NCI-H524 treated with DMSO at 0.1 percent for 48 hours (cell line): Measurements from ENCODE around the gene SRP72.
"Not testable (repeated sequence)": the region's sequence is repeated elsewhere in the genome, so short reads cannot be mapped to it uniquely, and the experiment has no call there.

ENCODE experiments used
- DNase-seq: peaks from one replicate; lab custom pipeline; 2025; lab: John Stamatoyannopoulos, UW

The SRP72 gene

GRCh38 chr4:56467284-56468096, at the start of gene SRP72:
Gene SRP72 (plus strand): TSS chr4:56467617. CDS start chr4:56467636, 19 bp downstream.
- peak; percentile 30 for DNase-seq

GRCh38 chr4:56424176-56424575, 43.2 kb upstream of the SRP72 start:
- DNase-seq: no peak

- DNase-seq: no peak
Observed at GRCh38 chr4:56424697-56425514, 42.5 kb upstream of the SRP72 start.

DNA sequence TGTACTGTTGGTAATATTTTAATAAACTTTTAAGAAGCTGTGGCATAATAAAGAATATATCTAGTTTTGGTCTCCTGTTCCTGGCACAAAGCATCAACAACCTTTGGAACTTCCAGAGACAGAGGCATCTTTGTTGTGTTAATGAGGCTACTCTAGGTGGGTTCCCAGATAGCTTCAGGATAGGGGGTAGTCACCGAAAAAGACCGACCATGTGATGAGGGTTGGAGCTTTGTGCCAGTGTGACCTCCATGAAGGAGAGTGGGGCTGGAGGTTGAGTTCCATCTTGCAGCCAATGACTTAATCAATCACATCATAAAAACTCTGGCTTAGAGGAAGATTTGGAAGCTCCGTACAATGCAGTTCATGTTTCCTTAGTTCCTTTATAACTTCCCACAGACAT, 41.9 kb upstream of the SRP72 start:
- DNase-seq: no peak

DNA sequence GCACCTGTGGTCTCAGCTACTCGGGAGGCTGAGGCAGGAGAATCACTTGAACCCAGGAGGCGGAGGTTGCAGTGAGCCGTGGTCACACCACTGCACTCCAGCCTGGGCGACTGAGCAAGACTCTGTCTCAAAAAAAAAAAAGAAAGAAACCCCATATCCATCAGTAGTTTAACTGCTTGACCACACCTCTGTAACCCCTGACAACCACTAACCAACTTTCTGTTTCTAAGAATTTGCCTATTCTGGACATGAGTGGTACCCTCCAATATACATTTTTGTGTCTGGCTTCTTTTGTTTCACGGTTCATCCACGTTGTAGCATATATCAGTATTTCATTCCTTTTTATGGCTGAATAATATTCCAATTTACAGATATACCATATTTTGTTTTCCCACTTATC, 41.1 kb upstream of the SRP72 start:
- DNase-seq: no peak

DNA sequence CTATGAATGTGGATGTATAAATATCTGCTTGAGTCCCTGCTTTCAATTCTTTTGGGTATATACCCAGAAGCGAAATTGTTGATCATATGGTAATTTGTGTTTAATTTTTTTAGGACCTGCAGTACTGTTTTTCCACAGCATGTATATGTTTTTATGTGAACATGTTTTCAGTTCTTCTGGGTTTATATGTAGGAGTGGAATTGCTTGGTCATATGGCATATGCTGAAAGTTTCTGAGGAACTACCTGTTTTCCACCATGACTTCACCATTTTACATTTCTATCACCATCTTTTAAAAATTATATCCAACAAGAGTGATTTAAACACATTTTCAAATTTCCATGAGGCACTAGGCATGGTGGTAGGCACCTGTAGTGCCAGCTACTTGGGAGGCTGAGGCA, 40.2 kb upstream of the SRP72 start:
- DNase-seq: no peak

DNA sequence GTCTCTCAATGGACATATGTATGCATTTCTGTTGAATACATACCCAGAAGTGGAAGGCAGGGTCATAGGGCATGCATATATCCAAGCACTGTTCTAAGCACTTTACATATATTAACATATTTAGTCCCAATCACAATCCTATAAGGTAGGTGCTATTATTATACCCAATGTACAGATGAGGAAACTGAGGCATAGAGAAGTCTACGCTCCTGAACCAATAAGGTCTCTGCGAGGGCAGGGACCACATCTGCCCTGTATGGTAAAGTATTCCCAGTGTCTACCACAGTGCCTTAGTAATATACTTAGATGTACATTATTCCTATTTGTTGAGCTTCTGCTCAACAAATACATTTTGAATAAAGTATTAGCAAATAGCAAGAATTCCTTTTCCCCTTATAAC, 37.2 kb upstream of the SRP72 start:
- no peak for DNase-seq

DNA sequence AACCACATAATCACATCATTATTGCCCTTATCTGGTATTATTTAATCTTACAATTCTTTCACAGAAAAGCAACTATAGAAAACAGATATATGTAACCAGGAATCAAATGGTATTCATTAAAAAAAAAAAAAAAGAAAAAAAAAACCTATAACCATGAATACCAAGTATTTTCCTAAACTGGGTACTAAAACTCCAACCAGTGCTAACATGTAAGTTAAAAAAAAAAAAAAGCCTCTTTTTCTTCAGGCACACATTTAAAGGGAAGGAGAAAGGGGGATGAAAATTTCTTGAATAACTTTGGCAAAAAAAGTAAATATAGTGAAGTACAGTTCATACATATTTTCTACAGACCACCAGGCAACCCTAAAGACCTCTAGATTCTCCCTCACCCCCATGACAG, 34.1 kb upstream of the SRP72 start:
- DNase-seq: no peak

DNA sequence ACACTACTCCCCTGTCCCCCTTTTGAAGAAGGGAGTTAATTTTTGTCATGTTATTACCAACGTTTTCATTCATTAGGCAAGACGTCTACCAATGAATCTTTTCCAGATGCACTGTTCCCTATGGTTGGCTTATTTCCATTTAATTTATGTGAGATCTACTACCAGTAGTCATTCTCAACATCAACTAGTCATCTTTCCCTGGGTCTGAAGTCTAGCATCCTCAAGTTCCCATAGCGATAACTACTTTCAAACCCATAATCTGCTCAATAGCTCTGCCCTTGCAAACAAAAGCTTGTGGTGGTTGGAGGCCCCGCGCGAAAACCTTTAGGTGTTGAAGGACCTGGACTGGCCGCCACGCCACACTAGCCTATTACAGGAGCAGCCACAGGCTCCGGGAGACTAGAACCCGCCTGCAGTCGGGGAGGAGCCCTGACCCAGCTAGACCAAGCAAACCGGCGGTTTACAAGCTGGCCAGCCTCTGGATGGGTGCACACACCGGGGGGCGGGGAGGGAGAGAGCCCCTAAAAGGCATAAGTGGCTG, 32.7 kb upstream of the SRP72 start:
- DNase-seq: peak; percentile 2

GRCh38 chr4:56435140-56435926, 32.1 kb upstream of the SRP72 start, which contains the start of gene PPAT:
Gene PPAT (minus strand): TSS chr4:56435615. CDS start chr4:56435477, 138 bp downstream.
- peak; percentile 74 for DNase-seq

GRCh38 chr4:56438766-56439165, 28.7 kb upstream of the SRP72 start:
- DNase-seq: no peak

- no peak for DNase-seq
Observed at GRCh38 chr4:56440983-56441382, 26.4 kb upstream of the SRP72 start.

GRCh38 chr4:56444719-56445118, 22.7 kb upstream of the SRP72 start:
- no peak for DNase-seq

- DNase-seq: no peak
Observed at GRCh38 chr4:56445699-56446098, 21.7 kb upstream of the SRP72 start.

- DNase-seq: no peak
Observed at GRCh38 chr4:56448301-56448700, 19.1 kb upstream of the SRP72 start.

DNA sequence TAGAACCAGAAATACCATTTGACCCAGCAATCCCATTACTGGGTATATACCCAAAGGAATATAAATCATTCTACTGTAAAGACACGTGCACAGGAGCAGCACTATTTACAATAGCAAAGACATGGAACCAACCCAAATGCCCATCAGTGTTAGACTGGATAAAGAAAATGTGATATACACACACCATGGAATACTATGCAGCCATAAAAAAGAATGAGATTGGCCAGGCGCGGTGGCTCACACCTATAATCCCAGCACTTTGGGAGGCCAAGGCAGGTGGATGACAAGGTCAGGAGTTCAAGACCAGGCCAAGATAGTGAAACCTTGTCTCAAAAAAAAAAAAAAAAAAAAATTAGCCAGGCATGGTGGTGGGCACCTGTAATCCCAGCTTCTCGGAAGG, 17.9 kb upstream of the SRP72 start:
- not testable (repeated sequence) for DNase-seq

- DNase-seq: no peak
Observed at GRCh38 chr4:56450342-56450741, 17.1 kb upstream of the SRP72 start.

DNA sequence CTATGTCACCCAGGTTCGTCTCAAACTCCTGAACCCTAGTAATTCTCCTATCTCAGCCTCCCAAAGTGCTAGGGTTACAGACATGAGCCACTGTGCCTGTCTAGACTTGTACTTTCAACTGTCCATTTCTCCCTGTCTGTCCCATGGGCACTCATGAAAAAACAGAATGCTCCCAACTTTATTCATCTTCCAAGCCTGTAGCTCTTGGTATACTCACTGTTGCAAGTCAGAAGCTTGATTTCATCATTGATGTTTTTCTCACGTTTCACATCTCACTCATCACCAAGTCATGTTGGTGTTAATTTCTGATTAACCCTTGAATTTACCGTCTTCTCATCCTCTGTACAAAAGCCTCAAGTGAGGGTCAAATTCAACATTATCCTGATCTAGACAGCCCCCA, 7.3 kb upstream of the SRP72 start:
- DNase-seq: no peak

DNA sequence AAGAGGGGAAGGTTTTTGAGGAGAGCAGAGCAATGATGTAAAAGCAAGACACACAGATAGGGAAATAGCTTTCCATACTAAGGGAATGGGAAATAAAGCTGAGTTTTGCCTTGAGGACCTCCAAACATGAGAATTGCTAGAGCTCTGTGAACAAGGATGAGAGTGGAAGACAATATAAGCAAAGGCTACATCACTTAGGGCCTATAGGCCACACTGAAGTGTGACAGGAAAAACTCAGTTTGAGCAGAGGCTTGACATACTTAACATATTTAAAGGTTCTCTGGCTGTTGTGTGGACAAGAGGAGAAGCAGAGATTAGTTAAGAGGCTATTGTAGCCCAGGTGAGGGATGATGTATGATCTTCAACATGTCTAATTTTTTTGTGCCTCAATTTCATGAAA, 5.3 kb upstream of the SRP72 start:
- no peak for DNase-seq

DNA sequence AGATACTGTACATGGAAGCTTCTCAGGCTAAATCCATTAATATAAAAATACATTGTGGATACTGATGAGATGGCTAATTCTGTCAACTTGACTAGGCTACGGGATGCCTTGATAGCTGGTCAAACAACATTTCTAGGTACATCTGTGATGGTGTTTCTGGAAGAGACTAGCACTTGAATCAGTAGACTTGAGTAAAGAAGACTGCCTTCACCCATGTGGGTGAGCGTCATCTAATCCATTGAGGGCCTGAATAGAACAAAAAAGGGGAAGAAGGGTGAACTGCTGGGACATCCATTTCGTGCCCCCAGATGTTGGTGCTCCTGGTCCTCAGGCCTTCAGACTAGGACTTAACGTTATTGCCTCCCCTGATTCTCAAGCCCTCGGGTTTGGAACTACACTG, 3.7 kb upstream of the SRP72 start:
- no peak for DNase-seq

- DNase-seq: no peak
Observed at GRCh38 chr4:56464581-56464980, 2.8 kb upstream of the SRP72 start.
